ENCODE measurements around the gene WDR76. TPM values are rescaled to one million over a fixed set of nuclear protein-coding genes. Genes with fewer than 3 reads are reported as not detected.
"Not testable (repeated sequence)": the region's sequence is repeated elsewhere in the genome, so short reads cannot be mapped to it uniquely, and the experiment has no call there.

The WDR76 gene
- total RNA-seq, 2 experiments from 2014 or later, result 81.5 to 83.0 TPM

- POLR2A ChIA-PET, result no interaction called here
- CTCF ChIA-PET, result no interaction called here
These were observed 18.3 kb upstream of the WDR76 start for GRCh38 chr15:43808435-43808950.

GRCh38 chr15:43808960-43809678 is 17.7 kb upstream of the WDR76 start:
- ChIA-PET CTCF (interaction anchor here (0.6 to 1.3 kb wide), 3 partner anchors 17 to 973 kb away, joined by 3 read pairs; partner anchors contain the start of gene SERF2), POLR2A (no interaction called here)

GRCh38 chr15:43815064-43815463 is 11.7 kb upstream of the WDR76 start:
- CTCF ChIA-PET, POLR2A ChIA-PET: not testable (repeated sequence)

DNA sequence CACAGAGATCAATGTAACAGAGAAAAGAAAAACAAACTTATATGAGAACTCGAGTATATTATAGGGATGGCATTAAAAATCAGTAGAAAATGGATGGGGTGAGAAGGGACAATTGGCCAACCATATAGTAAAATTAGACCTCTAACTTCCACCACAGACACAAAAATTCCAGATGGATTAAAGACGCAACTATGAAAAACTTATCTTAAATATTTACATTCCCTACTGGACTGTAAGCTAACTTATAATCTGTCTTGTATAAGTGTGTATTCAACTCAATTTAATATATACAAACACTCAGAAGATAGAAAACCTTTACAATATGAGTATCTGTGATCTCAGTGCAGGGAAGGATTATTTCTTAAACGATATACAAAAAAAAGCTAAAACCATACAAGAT is 5.3 kb upstream of the WDR76 start:
- POLR2A ChIA-PET, result no interaction called here
- CTCF ChIA-PET, result interaction anchor here (0.6 kb wide), 1 partner anchor 22 kb away, joined by 5 read pairs; no protein-coding TSS in a partner anchor

DNA sequence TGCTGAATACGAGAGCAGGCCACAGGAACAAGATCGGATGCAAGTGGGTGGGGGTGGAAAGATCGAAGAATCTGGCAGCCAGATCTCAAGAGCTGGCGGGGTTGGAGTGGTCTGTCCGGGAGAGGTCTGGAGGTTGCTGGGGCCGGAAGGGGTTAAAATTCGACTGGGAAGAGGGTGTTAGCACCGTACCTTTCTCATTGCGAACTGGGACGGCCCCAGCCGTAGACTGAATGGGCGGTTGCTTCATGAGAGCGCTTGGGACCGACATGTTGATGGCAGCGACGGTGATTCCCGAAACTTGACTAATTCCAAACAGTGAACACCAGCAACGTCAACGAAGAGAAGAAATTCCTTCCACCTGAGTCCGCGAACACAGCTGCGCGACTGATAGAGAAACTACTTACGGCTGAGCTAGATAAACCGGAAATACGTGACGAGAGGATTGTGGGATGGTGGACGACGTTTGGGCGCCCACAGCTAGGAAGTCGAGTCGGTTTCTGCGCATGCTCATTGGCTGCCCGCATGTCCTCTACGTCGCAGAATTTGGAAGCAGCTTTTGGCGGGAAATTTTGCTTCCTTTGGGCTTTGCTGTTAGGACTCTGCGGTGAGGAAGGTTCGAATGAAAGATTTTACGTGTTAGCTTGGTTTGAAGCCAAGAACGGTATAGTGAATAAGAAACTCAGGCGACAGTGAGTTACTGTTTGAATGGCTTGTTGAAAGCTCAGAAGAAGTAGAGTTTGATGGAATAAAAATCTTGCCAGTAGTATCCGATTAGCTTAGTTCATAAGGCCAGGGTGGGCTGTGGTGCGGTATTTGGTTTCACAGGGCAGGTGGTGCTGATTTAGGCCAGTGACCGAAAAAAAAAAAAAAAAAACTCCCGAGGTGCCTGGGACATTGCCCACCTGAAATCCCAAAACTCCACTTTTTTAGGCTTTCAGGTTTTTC is 2.2 kb upstream of the WDR76 start, which contains the start of gene MFAP1:
Gene MFAP1, minus strand, starts transcription at position 389 of the 945 bp plus-strand sequence. Its CDS starts 121 bp downstream, at position 268.
- POLR2A ChIA-PET, result interaction anchor here (0.6 to 1.3 kb wide), 3 partner anchors 24 to 33 kb away, joined by 3 to 12 read pairs (median 4); partner anchors contain the start of genes HYPK, SERF2 and SERINC4
- CTCF ChIA-PET, result interaction anchor here (0.7 to 1.4 kb wide), 3 partner anchors 47 to 915 kb away, joined by 3 to 5 read pairs (median 4); partner anchors contain the start of gene ELL3

- CTCF ChIA-PET, result interaction anchor here (0.7 to 1.4 kb wide), 3 partner anchors 48 to 915 kb away, joined by 3 to 5 read pairs (median 4); partner anchors contain the start of gene ELL3
- POLR2A ChIA-PET, result interaction anchor here (1.2 to 1.3 kb wide), 2 partner anchors 25 to 32 kb away, joined by 4 to 12 read pairs; partner anchors contain the start of genes HYPK and SERINC4
These were observed 1.5 kb upstream of the WDR76 start for GRCh38 chr15:43825305-43825704.

GRCh38 chr15:43826029-43826507 is 734 bp upstream of the WDR76 start:
- ChIA-PET CTCF (no interaction called here), POLR2A (interaction anchor here (0.6 kb wide), 1 partner anchor 78 kb away, joined by 4 read pairs; no protein-coding TSS in a partner anchor)

- ChIA-PET CTCF (interaction anchor here (0.6 kb wide), 1 partner anchor 77 kb away, joined by 3 read pairs; no protein-coding TSS in a partner anchor), POLR2A (interaction anchor here (1.3 to 1.5 kb wide), 2 partner anchors 35 to 52 kb away, joined by 3 to 5 read pairs; partner anchors contain the start of gene ELL3)
These were observed 1.4 kb downstream of the WDR76 start for GRCh38 chr15:43828061-43828657.

GRCh38 chr15:43829951-43830540 is 3.2 kb downstream of the WDR76 start:
- ChIA-PET CTCF (interaction anchor here (0.6 kb wide), 1 partner anchor 20 kb away, joined by 3 read pairs; no protein-coding TSS in a partner anchor), POLR2A (interaction anchor here (0.6 to 1.0 kb wide), 3 partner anchors 41 to 54 kb away, joined by 4 to 6 read pairs (median 4); partner anchors contain the start of gene ELL3)

DNA sequence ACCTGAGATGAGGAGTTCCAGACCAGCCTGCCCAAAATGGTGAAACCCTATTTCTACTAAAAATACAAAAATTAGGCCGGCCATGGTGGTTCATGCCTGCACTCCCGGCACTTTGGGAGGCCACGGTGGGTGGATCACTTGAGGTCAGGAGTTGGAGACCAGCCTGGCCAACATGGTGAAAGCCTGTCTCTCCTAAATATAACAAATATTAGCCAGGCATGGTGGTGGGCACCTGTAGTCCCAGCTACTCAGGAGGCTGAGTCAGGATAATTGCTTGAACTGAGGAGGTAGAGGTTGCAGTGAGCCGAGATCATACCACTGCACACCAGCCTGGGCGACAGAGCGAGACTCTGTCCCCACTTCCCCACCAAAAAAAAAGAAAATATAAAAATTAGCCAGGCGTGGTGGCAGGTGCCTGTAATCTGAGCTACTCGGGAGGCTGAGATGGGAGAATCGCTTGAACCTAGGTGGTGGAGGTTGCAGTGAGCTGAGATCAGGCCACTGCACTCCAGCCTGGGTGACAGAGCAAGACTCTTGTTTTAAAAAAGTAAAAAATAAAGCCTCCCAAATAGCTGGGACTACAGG is 4.0 kb downstream of the WDR76 start:
- POLR2A ChIA-PET, result interaction anchor here (1.0 kb wide), 1 partner anchor 54 kb away, joined by 4 read pairs; the partner anchor contains the start of gene ELL3
- CTCF ChIA-PET, result not testable (repeated sequence)

GRCh38 chr15:43831519-43832052 is 4.8 kb downstream of the WDR76 start:
- CTCF ChIA-PET, POLR2A ChIA-PET: not testable (repeated sequence)

GRCh38 chr15:43832485-43832884 is 5.7 kb downstream of the WDR76 start:
- POLR2A ChIA-PET, result not testable (repeated sequence)
- CTCF ChIA-PET, result interaction anchor here (0.7 to 1.2 kb wide), 2 partner anchors 11 to 64 kb away, joined by 3 read pairs; no protein-coding TSS in a partner anchor

GRCh38 chr15:43845421-43845820 is 18.6 kb downstream of the WDR76 start:
- ChIA-PET POLR2A (no interaction called here), CTCF (no interaction called here)

DNA sequence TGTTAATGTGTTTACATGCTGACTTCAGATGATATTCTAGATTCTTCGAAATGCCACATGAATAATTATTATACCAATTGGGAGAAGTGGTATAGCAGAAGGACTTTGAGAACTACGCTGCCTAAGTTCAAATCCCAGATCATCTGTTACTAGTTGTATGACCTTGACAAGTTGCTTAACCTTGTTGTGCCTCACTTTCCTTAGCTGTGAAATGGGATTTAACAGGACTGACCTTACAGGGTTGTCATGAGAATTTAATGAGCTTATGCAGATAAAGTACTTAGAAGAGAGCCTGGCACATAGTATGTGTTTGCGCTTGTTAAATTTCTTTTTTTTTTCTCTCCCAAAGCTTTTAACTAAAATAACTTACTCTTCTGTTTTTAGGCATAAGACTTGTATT is 24.4 kb downstream of the WDR76 start:
- ChIA-PET CTCF (no interaction called here), POLR2A (no interaction called here)

DNA sequence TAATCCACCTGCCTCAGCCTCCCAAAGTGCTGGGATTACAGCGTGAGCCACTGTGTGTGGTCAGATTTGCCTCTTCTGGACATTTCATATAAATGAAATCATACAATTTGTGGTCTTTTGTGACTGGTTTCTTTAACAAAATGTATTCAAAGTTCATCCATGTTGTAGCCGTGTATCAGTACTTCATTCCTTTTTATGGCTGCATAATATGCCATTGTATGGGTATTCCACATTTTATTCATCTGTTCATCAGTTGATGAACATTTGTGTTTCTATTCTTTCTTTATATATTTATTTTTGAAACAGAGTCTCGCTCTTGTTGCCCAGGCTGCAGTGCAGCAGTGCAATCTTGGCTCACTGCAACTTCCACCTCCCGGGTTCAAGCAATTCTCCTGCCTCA is 25.8 kb downstream of the WDR76 start:
- CTCF ChIA-PET, result no interaction called here

GRCh38 chr15:43854801-43855200 is 28.0 kb downstream of the WDR76 start:
- ChIA-PET POLR2A (no interaction called here), CTCF (interaction anchor here (1.3 kb wide), 1 partner anchor 11 kb away, joined by 3 read pairs; no protein-coding TSS in a partner anchor)

More for the DNA sequence above, 25.8 kb downstream of the WDR76 start:
- POLR2A ChIA-PET, result no interaction called here

DNA sequence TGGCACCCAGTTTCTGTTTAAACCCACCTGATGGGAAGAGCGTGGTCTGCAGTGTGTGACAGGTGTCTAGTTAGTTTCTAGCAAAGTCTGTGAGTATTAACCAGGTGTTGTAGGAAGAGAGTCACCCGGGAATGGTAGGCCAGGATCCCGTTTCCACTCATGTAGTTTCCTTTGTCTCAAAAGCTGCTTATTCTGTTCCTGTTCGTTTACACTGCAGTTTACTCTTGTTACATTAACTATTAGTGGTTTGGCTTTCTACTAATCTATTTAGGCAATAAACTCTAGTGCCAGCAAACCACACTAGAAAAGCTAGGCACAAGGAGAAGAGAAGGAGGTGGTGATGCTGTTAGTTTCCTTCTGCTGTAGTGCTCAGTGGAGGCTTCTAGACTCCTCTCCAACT is 32.7 kb downstream of the WDR76 start:
- POLR2A ChIA-PET, result interaction anchor here (0.6 kb wide), 1 partner anchor 65 kb away, joined by 4 read pairs; no protein-coding TSS in a partner anchor
- CTCF ChIA-PET, result no interaction called here

GRCh38 chr15:43866636-43867035 is 39.8 kb downstream of the WDR76 start:
- CTCF ChIA-PET, POLR2A ChIA-PET: not testable (repeated sequence)

Measured in activated CD8-positive, alpha-beta memory T cell treated with anti-CD3 and anti-CD28 coated beads for 36 hours (primary cell).